Peyer's patch (tissue), 4 donors: Measurements from ENCODE around the gene CD36. TPM values are rescaled to one million over a fixed set of nuclear protein-coding genes. Genes with fewer than 3 reads are reported as not detected.

ENCODE experiments used
- DNase-seq, 3 donors: peaks; one replicate each; pipeline ENCODE4 v3.0.0-alpha.2; 2017 to 2019
- H3K27ac ChIP-seq, 4 donors: fragments of 200-600 bp; sonication (generic); one replicate each; pipeline ENCODE4 v1.5.1; 2016 to 2019
- H3K27me3 ChIP-seq, 2 donors: fragments of 200-600 bp; sonication (generic); one replicate each; pipeline ENCODE4 v1.5.1; 2019
- H3K36me3 ChIP-seq, 3 donors: fragments of 200-600 bp; sonication (generic); one replicate each; pipeline ENCODE4 v1.5.1; 2016 to 2019
- H3K4me1 ChIP-seq, 4 donors: fragments of 200-600 bp; sonication (generic); one replicate each; pipeline ENCODE4 v1.5.1; 2016 to 2019
- H3K4me3 ChIP-seq, 4 donors: fragments of 200-600 bp; sonication (generic); 1 replicate in 3 of 4; 2 replicates in 1 of 4; pipeline ENCODE4 v1.5.1; 2016 to 2019; ENCODE audit warnings: mild to moderate bottlenecking in 1 of 4
- H3K9me3 ChIP-seq, 4 donors: fragments of 200-600 bp; sonication (generic); one replicate each; pipeline ENCODE4 v1.5.1; 2016 to 2019; ENCODE audit warnings: mild to moderate bottlenecking in 1 of 4
- CTCF ChIP-seq, 6 experiments: fragments of 450-650 bp in 4 of 6; fragments of 200-600 bp in 2 of 6; sonication (generic) in 1 of 6; IDR thresholded peaks; one replicate each; pipeline ENCODE4 v1.5.1; 2017 to 2019; ENCODE audit warnings: antibody characterized with exemption in 6 of 6, mild to moderate bottlenecking in 3 of 6, moderate library complexity in 1 of 6
- POLR2A ChIP-seq, 2 donors: fragments of 450-650 bp; IDR thresholded peaks; one replicate each; pipeline ENCODE4 v1.5.1; 2017; ENCODE audit warnings: antibody characterized with exemption in 2 of 2, mild to moderate bottlenecking in 2 of 2, moderate library complexity in 2 of 2
- total RNA-seq, 4 donors: library from RNA; depleted of rRNA; stranded (reverse); fragments of >200 nt; gene quantifications; one replicate each; pipeline ENCODE4 v1.1.0, GENCODE V29; 2016

Gene CD36
- total RNA-seq, 4 donors from 2014 or later = 8.9 to 35.5 (median 24.4) TPM

- H3K27ac ChIP-seq = no peak overlapping the region
- no peak for TF ChIP-seq POLR2A (IDR thresholded peaks at IDR 0.05)
- TF ChIP-seq CTCF (IDR thresholded peaks at IDR 0.05) = no peak
- no peaks in the 10 kb centered on the region for H3K27me3 ChIP-seq
- H3K36me3 ChIP-seq = no peaks in the 10 kb centered on the region
- DNase-seq = no peak
- no peaks in the 10 kb centered on the region for H3K4me1 ChIP-seq
- no peak overlapping the region for H3K4me3 ChIP-seq
- H3K9me3 ChIP-seq = no peaks in the 10 kb centered on the region
Measured at GRCh38 chr7:80651471-80651870, 13.0 kb downstream of the CD36 start.

GRCh38 chr7:80653244-80653643, 14.8 kb downstream of the CD36 start:
- Histone ChIP-seq H3K27ac (no peak overlapping the region), H3K4me3 (no peak overlapping the region), H3K27me3 (no peaks in the 10 kb centered on the region), H3K9me3 (no peaks in the 10 kb centered on the region), H3K36me3 (no peaks in the 10 kb centered on the region), H3K4me1 (no peaks in the 10 kb centered on the region)
- DNase-seq = no peak
- TF ChIP-seq CTCF (IDR thresholded peaks at IDR 0.05) = no peak
- no peak for TF ChIP-seq POLR2A (IDR thresholded peaks at IDR 0.05)

- H3K4me1 ChIP-seq = no peaks in the 10 kb centered on the region
- no peaks in the 10 kb centered on the region for H3K27me3 ChIP-seq
- no peak overlapping the region for H3K4me3 ChIP-seq
- H3K36me3 ChIP-seq = no peaks in the 10 kb centered on the region
- no peak for TF ChIP-seq CTCF (IDR thresholded peaks at IDR 0.05)
- no peak for TF ChIP-seq POLR2A (IDR thresholded peaks at IDR 0.05)
- no peak overlapping the region for H3K27ac ChIP-seq
- no peaks in the 10 kb centered on the region for H3K9me3 ChIP-seq
- no peak for DNase-seq
Measured at GRCh38 chr7:80654887-80655340, 16.5 kb downstream of the CD36 start.

- H3K27ac ChIP-seq = no peak overlapping the region
- H3K4me1 ChIP-seq = no peaks in the 10 kb centered on the region
- TF ChIP-seq CTCF (IDR thresholded peaks at IDR 0.05) (no peak), POLR2A (IDR thresholded peaks at IDR 0.05) (no peak)
- no peaks in the 10 kb centered on the region for H3K27me3 ChIP-seq
- no peaks in the 10 kb centered on the region for H3K9me3 ChIP-seq
- no peak overlapping the region for H3K4me3 ChIP-seq
- H3K36me3 ChIP-seq = no peaks in the 10 kb centered on the region
- DNase-seq = no peak
Measured at GRCh38 chr7:80656029-80656428, 17.6 kb downstream of the CD36 start.

- Histone ChIP-seq H3K4me3 (no peak overlapping the region), H3K27me3 (no peaks in the 10 kb centered on the region), H3K36me3 (no peaks in the 10 kb centered on the region), H3K4me1 (no peaks in the 10 kb centered on the region), H3K27ac (no peak overlapping the region), H3K9me3 (no peaks in the 10 kb centered on the region)
- no peak for DNase-seq
- TF ChIP-seq CTCF (IDR thresholded peaks at IDR 0.05) (peak in 5 of 6 experiments; percentile 13 to 86 (median 77)), POLR2A (IDR thresholded peaks at IDR 0.05) (no peak)
Measured at GRCh38 chr7:80659120-80660055, 20.9 kb downstream of the CD36 start.
